B cell (primary cell): ENCODE measurements around the gene PHKA2.

ENCODE experiments used
- EZH2 ChIP-seq: IDR thresholded peaks from 2 replicates; pipeline ENCODE4 v1.6.1; 2012; ENCODE audit warnings: borderline replicate concordance, low read depth, mild to moderate bottlenecking, moderate library complexity, low read length; ENCODE audit not compliant: insufficient read depth, poor library complexity, severe bottlenecking
- TF ChIP-seq, protein P1 (sequence below): fragments of 200-600 bp; IDR thresholded peaks from one replicate; pipeline ENCODE4 v1.8.0; 2022; ENCODE audit warnings: antibody characterized with exemption, mild to moderate bottlenecking

DNA sequence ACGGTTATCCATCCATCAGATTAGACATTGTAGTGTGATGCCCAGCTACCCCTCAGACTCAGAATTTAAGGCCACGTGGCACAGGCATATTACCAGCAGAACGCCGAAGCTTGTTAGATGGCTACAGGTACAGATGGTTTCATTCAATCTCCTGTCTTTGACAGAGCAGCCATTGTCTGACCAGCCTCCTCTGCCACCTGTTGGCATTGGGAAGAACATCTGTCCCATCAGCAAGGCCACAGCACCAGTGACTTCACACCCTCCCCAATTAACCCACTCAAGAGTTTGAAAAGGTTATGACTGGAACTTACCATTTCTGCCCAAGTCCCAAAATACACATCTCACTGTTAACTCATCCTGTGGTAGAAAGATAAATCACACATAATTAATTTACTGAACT, 22.0 kb upstream of the PHKA2 start:
- TF ChIP-seq, protein P1, sequence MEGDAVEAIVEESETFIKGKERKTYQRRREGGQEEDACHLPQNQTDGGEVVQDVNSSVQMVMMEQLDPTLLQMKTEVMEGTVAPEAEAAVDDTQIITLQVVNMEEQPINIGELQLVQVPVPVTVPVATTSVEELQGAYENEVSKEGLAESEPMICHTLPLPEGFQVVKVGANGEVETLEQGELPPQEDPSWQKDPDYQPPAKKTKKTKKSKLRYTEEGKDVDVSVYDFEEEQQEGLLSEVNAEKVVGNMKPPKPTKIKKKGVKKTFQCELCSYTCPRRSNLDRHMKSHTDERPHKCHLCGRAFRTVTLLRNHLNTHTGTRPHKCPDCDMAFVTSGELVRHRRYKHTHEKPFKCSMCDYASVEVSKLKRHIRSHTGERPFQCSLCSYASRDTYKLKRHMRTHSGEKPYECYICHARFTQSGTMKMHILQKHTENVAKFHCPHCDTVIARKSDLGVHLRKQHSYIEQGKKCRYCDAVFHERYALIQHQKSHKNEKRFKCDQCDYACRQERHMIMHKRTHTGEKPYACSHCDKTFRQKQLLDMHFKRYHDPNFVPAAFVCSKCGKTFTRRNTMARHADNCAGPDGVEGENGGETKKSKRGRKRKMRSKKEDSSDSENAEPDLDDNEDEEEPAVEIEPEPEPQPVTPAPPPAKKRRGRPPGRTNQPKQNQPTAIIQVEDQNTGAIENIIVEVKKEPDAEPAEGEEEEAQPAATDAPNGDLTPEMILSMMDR = no peak
- no peak for TF ChIP-seq EZH2
